AG04450 (cell line): ENCODE measurements around the gene SLAMF9. TPM values are rescaled to one million over a fixed set of nuclear protein-coding genes. Genes with fewer than 3 reads are reported as not detected.

Experiments
- CTCF ChIA-PET: fragments of 300-600, 350-600 bp; formaldehyde crosslinking; extraction: SDS; loops from one replicate; lab custom pipeline; 2022; ENCODE audit warnings: antibody characterized with exemption, inconsistent platforms; lab: Charles Lee
- POLR2A ChIA-PET: fragments of 350-600 bp; formaldehyde crosslinking; extraction: SDS; loops from one replicate; lab custom pipeline; 2021; ENCODE audit warnings: antibody characterized with exemption, inconsistent platforms; lab: Yijun Ruan, JAX
- DNase-seq: peaks from one replicate; pipeline ENCODE4 v3.0.0-alpha.2; 2011; ENCODE audit warnings: low read depth, low spot score
- H3K27ac ChIP-seq: one replicate; pipeline ENCODE4 v1.5.1; 2012; ENCODE audit warnings: low read depth, low read length, control low read depth
- H3K27me3 ChIP-seq: one replicate; pipeline ENCODE4 v1.6.0; 2012; ENCODE audit warnings: low read length; ENCODE audit not compliant: control insufficient read depth, insufficient read depth
- H3K4me3 ChIP-seq: 2 replicates; pipeline ENCODE4 v1.5.1; 2011; ENCODE audit warnings: mild to moderate bottlenecking, low read depth, low read length, control low read depth
- H3K9me3 ChIP-seq: 2 replicates; pipeline ENCODE4 v1.5.1; 2012; ENCODE audit warnings: low read length; ENCODE audit not compliant: control insufficient read depth, insufficient read depth
- CTCF ChIP-seq: IDR thresholded peaks from 2 replicates; pipeline ENCODE4 v1.5.1; 2011; ENCODE audit warnings: low read depth, low read length, control low read depth, inconsistent platforms
- polyA plus RNA-seq: library from polyadenylated mRNA; depleted of rRNA; stranded (reverse); fragments of >200 nt; gene quantifications from 2 replicates; pipeline ENCODE4 v1.2.3, GENCODE V29; 2011

The SLAMF9 gene
- polyA plus RNA-seq, 1 experiment = not detected

DNA sequence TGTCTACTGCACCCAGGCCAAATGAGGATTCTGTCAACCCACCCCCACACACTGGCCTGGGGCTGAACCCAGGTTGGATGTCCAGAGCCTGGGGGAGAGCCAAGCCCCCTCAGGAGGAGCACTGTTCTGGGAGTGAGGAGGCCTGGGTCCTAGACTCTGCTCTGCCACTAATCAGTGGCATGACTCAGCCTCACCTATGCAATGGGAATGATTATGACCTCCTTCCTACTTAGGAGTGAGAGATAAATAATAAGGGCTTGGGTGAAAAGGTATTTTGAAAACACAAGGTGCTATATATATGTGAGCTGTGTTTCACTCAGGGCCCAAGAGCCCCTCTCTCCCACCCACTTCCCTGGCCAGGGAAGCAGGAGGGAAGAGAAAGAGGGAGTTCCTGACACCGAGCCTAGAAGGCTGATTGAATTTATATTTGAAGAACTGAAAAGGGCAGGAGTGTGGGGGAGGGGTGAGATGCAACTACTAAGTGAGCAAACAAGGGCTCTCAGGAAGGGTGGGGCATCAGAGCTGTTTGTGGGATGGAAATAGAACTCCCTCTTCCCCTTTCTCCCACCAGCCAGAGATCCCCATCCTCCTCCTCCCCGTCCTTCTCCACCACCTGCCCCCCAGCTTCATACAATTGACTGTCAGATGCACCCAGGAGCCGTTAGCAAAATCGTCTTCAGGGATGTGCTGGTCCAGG is 16.8 kb downstream of the SLAMF9 start:
- no peak for DNase-seq
- no peaks in the 10 kb centered on the region for H3K9me3 ChIP-seq
- H3K4me3 ChIP-seq = no peak overlapping the region
- CTCF ChIA-PET = interaction anchor here (0.6 to 13.3 kb wide), 6 partner anchors 9 to 81 kb away, joined by 3 to 380 read pairs (median 3); partner anchors contain the start of gene IGSF9
- H3K27me3 ChIP-seq = peaks cover 26% of the 10 kb centered on the region
- no peak for TF ChIP-seq CTCF
- POLR2A ChIA-PET = no interaction called here
- H3K27ac ChIP-seq = no peak overlapping the region

- no peak for DNase-seq
- H3K4me3 ChIP-seq = no peak overlapping the region
- ChIA-PET CTCF (interaction anchor here (0.6 to 13.3 kb wide), 11 partner anchors 9 to 259 kb away, joined by 3 to 380 read pairs (median 3); partner anchors contain the start of gene IGSF9), POLR2A (no interaction called here)
- H3K27me3 ChIP-seq = peaks cover 21% of the 10 kb centered on the region
- H3K27ac ChIP-seq = no peak overlapping the region
- TF ChIP-seq CTCF = peak; percentile 97
- no peaks in the 10 kb centered on the region for H3K9me3 ChIP-seq
Measured at GRCh38 chr1:159936273-159936904, 17.6 kb downstream of the SLAMF9 start.

DNA sequence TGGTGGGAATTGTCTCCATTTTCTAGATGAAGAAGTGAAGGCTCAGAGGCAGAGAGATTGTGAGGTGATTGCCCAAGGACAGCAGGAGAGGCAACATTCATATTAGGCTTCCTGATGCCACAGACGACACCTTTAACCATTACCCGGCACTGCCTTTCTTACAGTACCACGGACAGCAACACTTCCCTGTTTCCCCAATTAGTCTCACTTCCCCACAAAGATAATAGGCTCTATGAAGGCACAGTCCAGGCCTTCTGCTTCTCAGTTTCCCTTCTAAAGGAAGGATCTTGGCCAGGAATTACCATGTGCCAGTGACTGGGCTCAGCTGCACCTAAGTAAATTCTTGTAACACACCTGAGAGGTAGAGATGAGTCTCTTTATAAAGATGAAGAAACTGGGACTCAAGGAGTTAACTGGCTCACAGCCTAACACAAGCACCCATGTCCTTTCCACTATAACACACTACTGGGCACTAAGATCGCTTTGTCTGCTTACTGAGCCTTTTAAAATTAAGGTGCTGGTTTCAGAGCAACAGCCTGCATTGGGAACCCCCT is 18.2 kb downstream of the SLAMF9 start:
- Histone ChIP-seq H3K4me3 (no peak overlapping the region), H3K9me3 (no peaks in the 10 kb centered on the region), H3K27ac (no peak overlapping the region), H3K27me3 (peaks cover 16% of the 10 kb centered on the region)
- TF ChIP-seq CTCF = no peak
- POLR2A ChIA-PET = no interaction called here
- CTCF ChIA-PET = interaction anchor here (0.6 to 13.3 kb wide), 8 partner anchors 8 to 260 kb away, joined by 3 to 380 read pairs (median 3); no protein-coding TSS in a partner anchor
- no peak for DNase-seq

GRCh38 chr1:159935305-159935704 is 18.7 kb downstream of the SLAMF9 start:
- Histone ChIP-seq H3K9me3 (no peaks in the 10 kb centered on the region), H3K27me3 (peaks cover 14% of the 10 kb centered on the region), H3K4me3 (no peak overlapping the region), H3K27ac (no peak overlapping the region)
- no peak for DNase-seq
- no peak for TF ChIP-seq CTCF
- POLR2A ChIA-PET = no interaction called here
- CTCF ChIA-PET = interaction anchor here (0.9 to 13.3 kb wide), 6 partner anchors 7 to 81 kb away, joined by 3 to 380 read pairs (median 4); no protein-coding TSS in a partner anchor
